Stimulated activated CD8-positive, alpha-beta memory T cell treated with anti-CD3 and anti-CD28 coated beads, Interleukin-7, amount 100 ng/mL, for 4 hours (primary cell): ENCODE measurements around the gene CRISP1.
"Not testable (repeated sequence)": the region's sequence is repeated elsewhere in the genome, so short reads cannot be mapped to it uniquely, and the experiment has no call there.

Experiments
- DNase-seq, 2 donors: peaks; one replicate each; pipeline ENCODE4 v3.0.0-alpha.2; 2020; ENCODE audit warnings: low read depth in 2 of 2

The CRISP1 gene

GRCh38 chr6:49839957-49840356 is 26.4 kb downstream of the CRISP1 start:
- DNase-seq = no peak

- DNase-seq = no peak
Measured at GRCh38 chr6:49839162-49839561, 27.2 kb downstream of the CRISP1 start.

- no peak for DNase-seq
Measured at GRCh38 chr6:49835140-49835539, 31.2 kb downstream of the CRISP1 start.

- DNase-seq = no peak
Measured at GRCh38 chr6:49833386-49833785, 32.9 kb downstream of the CRISP1 start.

GRCh38 chr6:49826743-49827406 is 39.5 kb downstream of the CRISP1 start:
- no peak for DNase-seq

GRCh38 chr6:49815166-49815565 is 51.2 kb downstream of the CRISP1 start:
- DNase-seq = no peak

- no peak for DNase-seq
Measured at GRCh38 chr6:49813248-49813647, 53.1 kb downstream of the CRISP1 start.

GRCh38 chr6:49806145-49806544 is 60.2 kb downstream of the CRISP1 start:
- no peak for DNase-seq

GRCh38 chr6:49805246-49805645 is 61.1 kb downstream of the CRISP1 start:
- DNase-seq = no peak

- no peak for DNase-seq
Measured at GRCh38 chr6:49801525-49801924, 64.8 kb downstream of the CRISP1 start.

- no peak for DNase-seq
Measured at GRCh38 chr6:49799090-49799489, 67.2 kb downstream of the CRISP1 start.

- not testable (repeated sequence) for DNase-seq
Measured at GRCh38 chr6:49796842-49797455, 69.4 kb downstream of the CRISP1 start.

DNA sequence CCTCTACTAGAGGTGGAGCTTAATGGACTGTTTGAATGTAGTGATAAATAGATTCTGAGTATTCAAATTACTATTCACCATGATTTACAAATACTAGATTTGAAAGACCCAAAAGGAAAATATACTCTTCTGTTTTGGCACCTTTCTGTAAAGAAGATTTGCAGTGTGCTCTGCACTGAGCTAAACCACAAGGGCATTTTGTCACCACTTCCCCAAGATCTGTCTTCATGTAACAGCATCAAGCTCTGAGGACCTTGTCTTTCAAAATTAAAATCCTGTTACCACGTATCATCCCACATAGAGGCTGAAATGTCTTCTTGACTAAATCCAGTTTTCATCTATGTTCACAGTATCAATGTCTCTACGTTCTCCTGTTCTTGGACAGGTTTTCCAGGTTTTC is 76.0 kb downstream of the CRISP1 start:
- no peak for DNase-seq

DNA sequence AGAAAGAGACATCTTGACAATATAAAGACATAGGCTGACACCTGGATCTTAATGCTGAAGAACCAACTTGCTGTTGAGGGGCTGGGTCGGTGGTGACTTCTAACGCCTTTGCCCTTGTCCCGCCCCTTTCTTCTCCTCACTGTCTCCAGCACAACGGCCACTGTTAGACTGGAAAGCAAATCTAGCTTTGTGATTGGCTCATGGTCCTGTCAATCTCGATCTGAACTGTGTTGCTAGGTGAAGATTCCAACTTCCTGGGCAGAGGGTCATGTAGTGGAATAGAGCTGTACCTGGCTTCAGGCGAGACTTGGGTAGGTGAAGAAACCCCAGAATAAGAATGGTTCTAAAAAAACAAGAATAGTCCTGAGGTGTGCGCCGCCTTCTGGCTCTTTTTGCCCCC is 79.2 kb downstream of the CRISP1 start, which contains the start of gene PGK2:
PGK2 (minus strand) TSS at position 110 of the 400 bp plus-strand sequence; CDS start at position 12, 98 bp downstream.
- no peak for DNase-seq

- DNase-seq = no peak
Measured at GRCh38 chr6:49784272-49784671, 82.1 kb downstream of the CRISP1 start.
